A673 (cell line): Measurements from ENCODE around the gene RHOT1.

Experiments
- EZH2 ChIP-seq: fragments of 200-600 bp; sonication (generic); IDR thresholded peaks from 2 replicates; pipeline ENCODE4 v1.6.1; 2017; ENCODE audit warnings: borderline replicate concordance, low read depth, mild to moderate bottlenecking, mixed read lengths, antibody characterized with exemption, low read length; ENCODE audit not compliant: poor library complexity, severe bottlenecking
- TF ChIP-seq, protein P1 (sequence below): fragments of 300-800, 200-600 bp; sonication (generic); conservative IDR thresholded peaks from 2 replicates; pipeline ENCODE4 v1.5.1; 2017; ENCODE audit warnings: low read depth, mild to moderate bottlenecking, antibody characterized with exemption, low read length, moderate library complexity, mixed read lengths

DNA sequence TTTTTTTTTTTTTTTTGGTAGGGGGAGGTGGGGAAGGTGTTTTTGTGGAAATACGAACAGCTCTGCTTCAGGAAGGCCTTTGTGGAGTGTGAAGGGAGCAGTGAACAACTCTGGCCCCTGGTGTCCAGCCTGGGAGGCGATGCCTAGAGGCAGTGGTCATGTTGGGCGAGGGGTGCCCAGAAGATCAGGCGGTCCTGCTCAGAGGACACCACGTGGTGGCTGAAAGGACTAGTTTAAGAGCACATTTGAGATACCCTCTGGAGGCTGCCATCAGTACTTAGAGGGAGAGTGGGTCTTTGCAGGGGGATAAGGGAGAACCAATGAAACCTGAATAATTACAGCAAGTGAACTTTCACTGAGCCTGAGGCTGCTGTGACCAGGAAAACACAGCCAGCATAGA, 40.1 kb upstream of the RHOT1 start:
- TF ChIP-seq, protein P1, sequence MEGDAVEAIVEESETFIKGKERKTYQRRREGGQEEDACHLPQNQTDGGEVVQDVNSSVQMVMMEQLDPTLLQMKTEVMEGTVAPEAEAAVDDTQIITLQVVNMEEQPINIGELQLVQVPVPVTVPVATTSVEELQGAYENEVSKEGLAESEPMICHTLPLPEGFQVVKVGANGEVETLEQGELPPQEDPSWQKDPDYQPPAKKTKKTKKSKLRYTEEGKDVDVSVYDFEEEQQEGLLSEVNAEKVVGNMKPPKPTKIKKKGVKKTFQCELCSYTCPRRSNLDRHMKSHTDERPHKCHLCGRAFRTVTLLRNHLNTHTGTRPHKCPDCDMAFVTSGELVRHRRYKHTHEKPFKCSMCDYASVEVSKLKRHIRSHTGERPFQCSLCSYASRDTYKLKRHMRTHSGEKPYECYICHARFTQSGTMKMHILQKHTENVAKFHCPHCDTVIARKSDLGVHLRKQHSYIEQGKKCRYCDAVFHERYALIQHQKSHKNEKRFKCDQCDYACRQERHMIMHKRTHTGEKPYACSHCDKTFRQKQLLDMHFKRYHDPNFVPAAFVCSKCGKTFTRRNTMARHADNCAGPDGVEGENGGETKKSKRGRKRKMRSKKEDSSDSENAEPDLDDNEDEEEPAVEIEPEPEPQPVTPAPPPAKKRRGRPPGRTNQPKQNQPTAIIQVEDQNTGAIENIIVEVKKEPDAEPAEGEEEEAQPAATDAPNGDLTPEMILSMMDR, result no peak
- TF ChIP-seq EZH2, result no peak
